KG1 (cell line): ENCODE data around the gene NABP1.

ENCODE experiments used
- DNase-seq: peaks from one replicate; lab custom pipeline; 2025; lab: John Stamatoyannopoulos, UW

NABP1 gene

GRCh38 chr2:191710411-191710900 is 32.5 kb downstream of the NABP1 start:
- no peak for DNase-seq

GRCh38 chr2:191711621-191712020 is 33.7 kb downstream of the NABP1 start:
- DNase-seq: no peak

GRCh38 chr2:191713837-191714236 is 35.9 kb downstream of the NABP1 start:
- DNase-seq: no peak

DNA sequence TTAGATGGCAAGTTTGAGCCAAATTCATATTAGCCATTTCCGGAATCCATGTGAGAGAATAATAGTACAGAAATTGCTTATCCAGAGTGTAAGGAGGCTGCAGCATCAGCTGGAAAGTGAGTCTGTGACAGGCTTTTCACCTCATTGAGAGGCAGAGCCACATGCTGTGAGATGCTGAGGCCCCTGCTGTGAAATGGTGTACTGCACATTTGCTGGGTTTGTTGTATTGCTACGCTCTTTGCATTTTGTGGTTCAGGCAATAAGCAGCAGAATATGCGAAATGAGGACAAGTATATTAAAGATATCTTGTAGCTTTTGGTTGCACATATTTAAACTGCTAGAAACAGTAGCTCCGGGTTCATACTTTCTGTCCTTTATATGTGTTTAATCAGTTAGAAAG is 37.0 kb downstream of the NABP1 start:
- no peak for DNase-seq

GRCh38 chr2:191715471-191715870 is 37.5 kb downstream of the NABP1 start:
- DNase-seq: no peak

DNA sequence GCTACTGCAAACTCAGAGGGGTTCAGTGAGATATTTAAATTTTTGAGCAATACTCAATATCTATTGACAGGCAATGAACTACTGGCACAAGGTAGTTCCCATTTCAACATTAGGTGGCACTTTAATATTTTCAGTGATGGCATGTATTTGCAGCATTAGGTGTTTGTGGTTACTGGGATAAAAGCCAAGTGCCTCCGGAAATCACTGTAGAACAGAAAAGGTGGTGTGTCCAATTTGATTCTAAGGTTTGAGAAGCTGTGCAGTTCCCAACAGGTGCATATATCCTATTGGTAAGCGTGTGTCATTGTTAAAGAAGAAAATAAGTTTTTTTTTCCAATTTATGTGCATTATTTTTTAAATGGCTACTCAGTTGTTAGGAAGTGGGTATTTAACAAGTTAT is 41.3 kb downstream of the NABP1 start:
- DNase-seq: no peak

DNA sequence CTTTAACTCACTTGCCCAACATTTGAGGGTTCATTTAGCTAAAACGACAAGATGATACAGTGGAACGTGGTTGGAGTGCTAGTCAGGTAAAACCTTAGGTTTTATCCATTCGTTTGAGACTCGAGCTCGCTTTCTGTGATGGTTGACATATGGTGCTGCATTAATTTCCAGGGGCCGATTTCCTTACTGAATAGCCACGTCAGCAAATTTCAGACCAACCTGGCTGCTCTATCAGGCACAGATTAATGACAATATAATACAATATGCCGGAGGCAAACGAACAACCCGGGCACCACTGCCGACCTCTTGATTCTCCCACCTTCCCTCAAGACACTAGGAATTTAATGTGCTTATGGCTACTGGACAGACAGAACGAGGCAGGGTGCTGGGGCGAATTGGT is 42.0 kb downstream of the NABP1 start:
- no peak for DNase-seq

DNA sequence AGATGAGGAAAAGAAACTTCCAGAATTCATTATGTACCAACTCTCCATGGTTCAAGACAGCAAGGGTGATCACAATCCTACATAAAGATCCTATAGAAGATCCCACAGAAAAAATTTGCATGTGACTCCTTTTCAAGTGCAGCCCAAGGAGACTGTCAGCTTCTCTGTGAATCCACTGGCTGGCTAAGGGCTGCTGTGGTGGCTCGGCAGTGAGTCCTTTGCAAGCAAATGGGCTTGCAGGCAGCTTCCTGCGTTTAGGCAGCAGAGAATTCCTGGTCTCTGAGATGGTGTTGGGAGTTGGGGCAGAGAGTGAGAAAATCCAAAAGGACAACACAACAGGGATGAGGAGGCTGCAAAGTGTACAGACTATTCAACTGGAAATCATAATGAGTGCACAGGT is 43.4 kb downstream of the NABP1 start:
- no peak for DNase-seq

DNA sequence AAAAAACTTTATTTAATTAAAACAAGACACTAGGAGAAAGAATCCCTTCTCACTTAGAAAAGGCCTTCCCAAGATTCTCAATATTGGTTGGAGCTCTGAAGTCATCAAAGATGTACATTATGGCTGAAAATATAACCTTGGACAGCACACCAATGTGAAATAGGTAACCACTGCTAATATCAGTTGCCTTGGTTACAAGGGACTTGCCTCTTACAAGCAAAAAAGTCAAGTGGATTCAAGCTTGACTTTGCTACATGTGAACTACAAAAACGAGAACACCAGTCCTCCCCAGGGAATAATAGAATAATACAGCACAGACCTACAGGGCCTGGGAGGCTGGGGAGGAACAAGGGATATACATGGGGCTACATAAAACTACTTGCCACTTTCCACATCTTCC is 46.1 kb downstream of the NABP1 start:
- no peak for DNase-seq

DNA sequence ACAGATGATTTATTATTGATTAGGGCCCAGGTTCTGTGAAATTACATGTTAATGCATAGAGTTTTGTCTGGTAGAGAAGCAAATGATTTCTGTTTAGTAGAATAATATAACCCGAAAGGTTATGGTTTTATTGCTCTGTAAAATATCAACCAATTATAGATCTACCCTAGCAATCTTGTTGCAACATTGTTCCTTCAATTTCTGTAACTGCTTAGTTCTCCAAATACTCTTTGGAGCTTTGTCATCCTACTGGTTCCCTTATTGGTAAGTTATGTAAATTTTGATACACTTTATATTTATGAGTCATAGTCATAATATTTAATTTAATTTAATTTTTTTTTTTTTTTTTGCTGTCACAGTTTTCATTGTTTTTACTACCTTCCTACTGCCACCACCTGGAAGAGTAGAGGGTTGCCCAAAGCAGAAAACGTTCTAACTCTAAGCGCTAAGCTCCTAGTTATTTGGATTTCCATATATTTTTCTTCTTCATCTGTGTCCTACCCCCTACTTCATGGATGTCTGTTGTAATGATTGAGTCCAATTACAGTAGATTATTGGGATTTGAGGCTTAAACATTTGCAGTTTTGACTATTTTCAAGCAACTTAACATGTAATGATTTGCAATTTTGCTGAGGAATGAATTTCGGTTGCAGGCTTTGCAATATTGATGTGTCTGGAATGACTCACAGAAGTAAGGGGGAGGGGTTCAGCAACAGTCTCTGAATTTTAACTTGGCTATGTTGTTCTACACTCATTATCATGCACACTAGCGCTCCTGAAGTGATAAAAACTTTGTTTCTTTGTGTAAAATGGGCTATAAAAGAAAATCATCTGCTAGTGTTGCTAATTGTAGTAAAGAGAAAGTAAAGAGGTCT is 51.1 kb downstream of the NABP1 start:
- DNase-seq: no peak

DNA sequence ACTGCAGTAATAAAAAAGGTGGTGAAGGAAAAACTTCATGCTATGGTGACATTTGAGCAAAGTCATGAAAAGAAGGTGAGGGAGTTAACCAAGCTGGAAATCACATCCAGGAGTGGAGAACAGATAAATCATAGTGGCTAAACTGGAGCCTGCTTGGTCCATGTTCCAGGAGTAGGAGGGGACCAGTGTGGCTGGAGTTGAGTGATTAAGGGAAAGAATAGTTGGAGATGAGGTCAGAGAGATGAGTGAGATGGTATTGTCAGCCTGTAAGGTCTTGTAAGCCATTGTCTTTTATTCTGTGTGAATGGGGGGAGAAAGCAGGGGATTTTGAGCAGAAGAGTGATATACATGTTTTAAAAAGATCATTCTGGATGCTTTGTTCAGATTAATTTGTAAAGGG is 52.3 kb downstream of the NABP1 start:
- DNase-seq: no peak
